IPS-11a (cell line): ENCODE results near the gene ZFP2.
"Not testable (repeated sequence)": the region's sequence is repeated elsewhere in the genome, so short reads cannot be mapped to it uniquely, and the experiment has no call there.

ENCODE experiments used
- H3K4me3 ChIP-seq: one replicate; pipeline ENCODE4 v1.5.1; 2013; ENCODE audit warnings: low read depth, low read length, control low read depth

Gene ZFP2

GRCh38 chr5:178895615-178896571 lies at the start of gene ZFP2:
Gene ZFP2, plus strand, starts transcription at chr5:178895913. Its CDS starts 35,401 bp downstream, at chr5:178931314.
- H3K4me3 ChIP-seq: peak within 1 kb of the TSS; percentile 78

- no peak overlapping the region for H3K4me3 ChIP-seq
Observed at GRCh38 chr5:178849316-178849715, 46.4 kb upstream of the ZFP2 start.

GRCh38 chr5:178851951-178852350 lies 43.8 kb upstream of the ZFP2 start:
- no peak overlapping the region for H3K4me3 ChIP-seq

- H3K4me3 ChIP-seq: no peak overlapping the region
Observed at GRCh38 chr5:178854284-178854683, 41.4 kb upstream of the ZFP2 start.

- peak within 1 kb of the TSS; percentile 58 for H3K4me3 ChIP-seq
Observed at GRCh38 chr5:178859625-178860521, 35.8 kb upstream of the ZFP2 start, which contains the start of gene ZNF354B. Gene ZNF354B, plus strand, starts transcription at chr5:178859953. Its CDS starts 1,095 bp downstream, at chr5:178861048.

GRCh38 chr5:178860615-178861014 lies 35.1 kb upstream of the ZFP2 start:
- H3K4me3 ChIP-seq: peak overlapping the region; percentile 58

GRCh38 chr5:178861627-178862026 lies 34.1 kb upstream of the ZFP2 start:
- H3K4me3 ChIP-seq: no peak overlapping the region

- H3K4me3 ChIP-seq: no peak overlapping the region
Observed at GRCh38 chr5:178866946-178867345, 28.8 kb upstream of the ZFP2 start.

- no peak overlapping the region for H3K4me3 ChIP-seq
Observed at GRCh38 chr5:178869577-178869976, 26.1 kb upstream of the ZFP2 start.

- no peak overlapping the region for H3K4me3 ChIP-seq
Observed at GRCh38 chr5:178870411-178870810, 25.3 kb upstream of the ZFP2 start.

- H3K4me3 ChIP-seq: no peak overlapping the region
Observed at GRCh38 chr5:178872302-178872701, 23.4 kb upstream of the ZFP2 start.

GRCh38 chr5:178883115-178883694 lies 12.5 kb upstream of the ZFP2 start:
- H3K4me3 ChIP-seq: not testable (repeated sequence)

GRCh38 chr5:178883815-178884430 lies 11.8 kb upstream of the ZFP2 start:
- no peak overlapping the region for H3K4me3 ChIP-seq

- H3K4me3 ChIP-seq: no peak overlapping the region
Observed at GRCh38 chr5:178899289-178899688, 3.6 kb downstream of the ZFP2 start.

GRCh38 chr5:178902849-178903248 lies 7.1 kb downstream of the ZFP2 start:
- no peak overlapping the region for H3K4me3 ChIP-seq

GRCh38 chr5:178931846-178932760 lies 36.4 kb downstream of the ZFP2 start:
- H3K4me3 ChIP-seq: no peak overlapping the region

GRCh38 chr5:178940569-178941360 lies 45.1 kb downstream of the ZFP2 start, which contains the start of gene ZNF454:
Gene ZNF454, plus strand, starts transcription at chr5:178941198. Its CDS starts 1,594 bp downstream, at chr5:178942792.
- H3K4me3 ChIP-seq: peak within 1 kb of the TSS; percentile 53

GRCh38 chr5:178941361-178941760 lies 45.6 kb downstream of the ZFP2 start:
- peak overlapping the region; percentile 53 for H3K4me3 ChIP-seq
